ENCODE measurements around the gene ZC3H12C. TPM values are rescaled to one million over a fixed set of nuclear protein-coding genes. Genes with fewer than 3 reads are reported as not detected.
"Not testable (repeated sequence)": the region's sequence is repeated elsewhere in the genome, so short reads cannot be mapped to it uniquely, and the experiment has no call there.

The ZC3H12C gene
- total and polyA plus RNA-seq, 2 of the 13 experiments (the other 11 are each of a cell fraction or from before 2014, with no cell fraction given) = 2.4 to 5.7 TPM

GRCh38 chr11:110065189-110065588 lies 28.0 kb upstream of the ZC3H12C start:
- TF ChIP-seq SP2 (CRISPR knock-in tag; IDR thresholded peaks at IDR 0.05) (no peak), ZNF772 (CRISPR knock-in tag; IDR thresholded peaks at IDR 0.05) (no peak), ZNF607 (CRISPR knock-in tag; IDR thresholded peaks at IDR 0.05; ENCODE audit: borderline replicate concordance) (no peak), ZNF430 (CRISPR knock-in tag; IDR thresholded peaks at IDR 0.05) (no peak), NCOR1 (IDR thresholded peaks at IDR 0.05; ENCODE audit: borderline replicate concordance, low read length) (no peak), ZFP36L2 (CRISPR knock-in tag; IDR thresholded peaks at IDR 0.05) (no peak)
- H4K20me1 ChIP-seq (ENCODE audit: insufficient read depth, low read length) = no peaks in the 10 kb centered on the region
- H3K9ac ChIP-seq (ENCODE audit: insufficient read depth, low read depth, low read length) = no peak overlapping the region
- intact Hi-C loops (cut with micrococcal nuclease; ENCODE audit: unreplicated experiment) = no loop called here
- H3K79me2 ChIP-seq (ENCODE audit: insufficient read depth, low read length) = no peaks in the 10 kb centered on the region
- ChIA-PET CTCF (ENCODE audit: low intra/inter-chr PET ratio, low total read pairs) (no interaction called here), POLR2A (no interaction called here)
- in situ Hi-C loops (cut with HindIII; ENCODE audit: extremely low pct_ligation_motif_present, low pct_unique_long_range_greater_than_20kb) = no loop called here
- no peak overlapping the region for H3K27ac ChIP-seq (ENCODE audit: extremely low read length, insufficient read depth, low read length)
- H2AFZ ChIP-seq (ENCODE audit: low read length) = no peak overlapping the region
- BruUV-seq (replicated peaks) = no TSS peak
- ATAC-seq (no peak), DNase-seq (ENCODE audit: low spot score) (no peak), FAIRE-seq (no peak)
- H3K4me2 ChIP-seq (ENCODE audit: low read depth, low read length) = no peak overlapping the region
- H3K27me3 ChIP-seq (ENCODE audit: control insufficient read depth in 1 of 2, insufficient read depth in 2 of 2, low read length in 2 of 2) = peaks cover 0 to 3% of the 10 kb centered on the region in 2 experiments; a peak in 1 of 5 replicates
- WGBS (ENCODE audit: low lambda C conversion rate) = 2% methylated on average over 2 of the region's 2 CpGs
- H3K9me3 ChIP-seq (ENCODE audit: low read length) = no peaks in the 10 kb centered on the region
- H3K4me3 ChIP-seq (replicated peaks in 1 of 3; ENCODE audit: insufficient read depth in 1 of 3, low read depth in 2 of 3, low read length in 3 of 3) = no peak overlapping the region
- no peaks in the 10 kb centered on the region for H3K4me1 ChIP-seq (ENCODE audit: insufficient read depth, low read length)
- no peaks in the 10 kb centered on the region for H3K36me3 ChIP-seq (replicated peaks in 1 of 2; ENCODE audit: control insufficient read depth in 1 of 2, insufficient read depth in 2 of 2, low read length in 2 of 2)

GRCh38 chr11:110068001-110068400 lies 25.2 kb upstream of the ZC3H12C start:
- intact Hi-C loops (cut with micrococcal nuclease; ENCODE audit: unreplicated experiment); H2AFZ ChIP-seq (ENCODE audit: low read length); H3K4me2 ChIP-seq (ENCODE audit: low read depth, low read length); H3K36me3 ChIP-seq (replicated peaks in 1 of 2; ENCODE audit: control insufficient read depth in 1 of 2, insufficient read depth in 2 of 2, low read length in 2 of 2); H3K79me2 ChIP-seq (ENCODE audit: insufficient read depth, low read length); ATAC-seq; H3K27me3 ChIP-seq (ENCODE audit: control insufficient read depth in 1 of 2, insufficient read depth in 2 of 2, low read length in 2 of 2); POLR2A ChIA-PET; H4K20me1 ChIP-seq (ENCODE audit: insufficient read depth, low read length); FAIRE-seq; H3K4me3 ChIP-seq (replicated peaks in 1 of 3; ENCODE audit: insufficient read depth in 1 of 3, low read depth in 2 of 3, low read length in 3 of 3); DNase-seq (ENCODE audit: low spot score); H3K27ac ChIP-seq (ENCODE audit: extremely low read length, insufficient read depth, low read length); H3K4me1 ChIP-seq (ENCODE audit: insufficient read depth, low read length); H3K9me3 ChIP-seq (ENCODE audit: low read length); in situ Hi-C loops (cut with HindIII; ENCODE audit: extremely low pct_ligation_motif_present, low pct_unique_long_range_greater_than_20kb); CTCF ChIA-PET (ENCODE audit: low intra/inter-chr PET ratio, low total read pairs); BruUV-seq (replicated peaks); H3K9ac ChIP-seq (ENCODE audit: insufficient read depth, low read depth, low read length): not testable (repeated sequence)
- 63% methylated on average over 4 of the region's 4 CpGs for WGBS (ENCODE audit: low lambda C conversion rate)
